K562 (cell line): ENCODE measurements around the gene SETD5. TPM values are rescaled to one million over a fixed set of nuclear protein-coding genes. Genes with fewer than 3 reads are reported as not detected.

ENCODE experiments used
- ARID1B ChIP-seq: fragments of 450-650 bp; IDR thresholded peaks from 2 replicates; pipeline ENCODE4 v1.6.1; 2016; ENCODE audit warnings: antibody characterized with exemption, mild to moderate bottlenecking, inconsistent platforms
- HDAC6 ChIP-seq: IDR thresholded peaks from 2 replicates; pipeline ENCODE4 v1.6.1; 2012; ENCODE audit warnings: low read depth, mild to moderate bottlenecking, control low read depth, inconsistent platforms, low read length, moderate library complexity
- MYNN ChIP-seq, 2 experiments: sonication (generic); formaldehyde crosslinking in 1 of 2; IDR thresholded peaks; 2 replicates each; pipeline versions ENCODE4 v1.5.0 to v1.6.1; 2016 to 2020; ENCODE audit warnings: antibody characterized with exemption in 1 of 2, missing genetic modification reagents in 1 of 2
- NCOA6 ChIP-seq: fragments of 450-650 bp; IDR thresholded peaks from 2 replicates; pipeline ENCODE4 v1.6.1; 2017; ENCODE audit warnings: mild to moderate bottlenecking
- NFE2 ChIP-seq: IDR thresholded peaks from 2 replicates; pipeline ENCODE4 v1.6.1; 2014; ENCODE audit warnings: antibody characterized with exemption, low read depth
- PHTF2 ChIP-seq: fragments of 250-450 bp; sonication (Bioruptor Pico); IDR thresholded peaks from 2 replicates; pipeline ENCODE4 v1.5.0; 2021; ENCODE audit warnings: mild to moderate bottlenecking
- RFX1 ChIP-seq: fragments of 450-650 bp; IDR thresholded peaks from 2 replicates; pipeline ENCODE4 v1.6.1; 2016; ENCODE audit warnings: mild to moderate bottlenecking, moderate library complexity
- SETDB1 ChIP-seq: IDR thresholded peaks from one replicate; pipeline ENCODE4 v1.6.1; 2012; ENCODE audit warnings: low read length, control low read depth, inconsistent platforms
- TOE1 ChIP-seq, 2 experiments: fragments of 450-650 bp in 1 of 2; sonication (generic) in 1 of 2; formaldehyde crosslinking in 1 of 2; IDR thresholded peaks; 2 replicates each; pipeline versions ENCODE4 v1.7.1 to v1.8.0; 2016 to 2022; ENCODE audit warnings: borderline replicate concordance in 2 of 2, mild to moderate bottlenecking in 2 of 2, antibody characterized with exemption in 1 of 2, inconsistent platforms in 1 of 2, low read depth in 1 of 2, missing genetic modification reagents in 1 of 2, moderate library complexity in 1 of 2
- ZNF212 ChIP-seq: fragments of 450-650 bp; formaldehyde crosslinking; IDR thresholded peaks from 2 replicates; pipeline ENCODE4 v1.4.0; 2020; ENCODE audit warnings: mild to moderate bottlenecking
- ZNF584 ChIP-seq: fragments of 200-800 bp; sonication (Bioruptor generic); IDR thresholded peaks from 2 replicates; pipeline ENCODE4 v1.6.1; 2016; ENCODE audit warnings: low read depth, mild to moderate bottlenecking, missing genetic modification characterization, missing compliant biosample characterization
- ZSCAN29 ChIP-seq: fragments of 450-650 bp; IDR thresholded peaks from 2 replicates; pipeline ENCODE4 v1.6.1; 2017
- ZSCAN32 ChIP-seq: fragments of 450-650 bp; formaldehyde crosslinking; IDR thresholded peaks from 2 replicates; pipeline ENCODE4 v1.4.0; 2020; ENCODE audit warnings: mild to moderate bottlenecking, moderate library complexity
- polyA plus RNA-seq, 8 experiments: library from polyadenylated mRNA; depleted of rRNA in 4 of 8; stranded (reverse) in 5 of 8; unstranded in 3 of 8; fragments of >200 nt; fragmentation: Nextera tagmentation in 2 of 8; fragmentation: Illumina TruSeq in 1 of 8; extraction: Ambion mirVana in 2 of 8; extraction: Trizol in 1 of 8; gene quantifications; 2 replicates each; pipeline versions ENCODE4 v1.2.1 to v1.2.3, GENCODE V29; 2011 to 2014; ENCODE audit warnings: inconsistent platforms in 1 of 8, missing spikeins in 1 of 8
- total RNA-seq, 7 experiments: library from RNA; depleted of rRNA in 6 of 7; stranded (reverse); fragments of >200 nt in 6 of 7; fragmentation: Illumina TruSeq in 2 of 7; extraction: Trizol in 2 of 7; gene quantifications; 2 replicates each; pipeline versions ENCODE4 v1.2.1 to v1.2.3, GENCODE V29; 2011 to 2021; ENCODE audit warnings: low replicate concordance in 1 of 7
- TF ChIP-seq, protein P1 (sequence below), 3 experiments: IDR thresholded peaks in 2 of 3; conservative IDR thresholded peaks in 1 of 3; 2 replicates each; pipeline ENCODE4 v1.5.1; 2011 to 2012; ENCODE audit warnings: low read length in 3 of 3, mild to moderate bottlenecking in 3 of 3, control low read depth in 2 of 3, improper control_type of control experiment in 1 of 3, inconsistent platforms in 1 of 3, low read depth in 1 of 3, mixed read lengths in 1 of 3, moderate library complexity in 1 of 3; ENCODE audit not compliant: insufficient read depth in 2 of 3
- TF ChIP-seq, protein P2 (sequence below), 2 experiments: fragments of 450-650 bp in 1 of 2; sonication (generic) in 1 of 2; formaldehyde crosslinking in 1 of 2; IDR thresholded peaks; 2 replicates each; pipeline versions ENCODE4 v1.7.1 to v1.9.0; 2016 to 2022; ENCODE audit warnings: inconsistent platforms in 1 of 2, mild to moderate bottlenecking in 1 of 2, missing genetic modification reagents in 1 of 2

Gene SETD5
- total and polyA plus RNA-seq, 9 of the 15 experiments (the other 6 are each of a cell fraction or from before 2014, with no cell fraction given) = 20.8 to 135 (median 87.2) TPM

DNA sequence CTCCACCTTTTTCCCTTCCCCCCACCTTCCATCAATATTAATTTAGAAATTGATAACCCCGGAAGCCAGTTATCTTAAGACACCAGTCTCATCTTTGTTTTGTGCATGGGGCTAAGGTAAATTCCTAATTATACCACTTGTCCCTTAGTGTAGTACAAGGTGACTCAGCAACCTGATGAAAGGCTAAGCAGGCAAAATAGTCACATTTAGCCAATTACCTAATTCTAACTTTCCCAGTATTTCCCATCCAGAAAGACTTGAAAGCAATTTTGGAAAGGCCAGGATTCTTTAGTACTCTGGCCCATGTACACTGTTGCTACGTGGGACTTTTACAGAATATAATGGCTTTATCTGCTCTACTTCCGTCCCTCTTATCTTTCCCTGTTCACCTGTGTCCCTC, 72.6 kb downstream of the SETD5 start (continued):
- TF ChIP-seq, protein P1, sequence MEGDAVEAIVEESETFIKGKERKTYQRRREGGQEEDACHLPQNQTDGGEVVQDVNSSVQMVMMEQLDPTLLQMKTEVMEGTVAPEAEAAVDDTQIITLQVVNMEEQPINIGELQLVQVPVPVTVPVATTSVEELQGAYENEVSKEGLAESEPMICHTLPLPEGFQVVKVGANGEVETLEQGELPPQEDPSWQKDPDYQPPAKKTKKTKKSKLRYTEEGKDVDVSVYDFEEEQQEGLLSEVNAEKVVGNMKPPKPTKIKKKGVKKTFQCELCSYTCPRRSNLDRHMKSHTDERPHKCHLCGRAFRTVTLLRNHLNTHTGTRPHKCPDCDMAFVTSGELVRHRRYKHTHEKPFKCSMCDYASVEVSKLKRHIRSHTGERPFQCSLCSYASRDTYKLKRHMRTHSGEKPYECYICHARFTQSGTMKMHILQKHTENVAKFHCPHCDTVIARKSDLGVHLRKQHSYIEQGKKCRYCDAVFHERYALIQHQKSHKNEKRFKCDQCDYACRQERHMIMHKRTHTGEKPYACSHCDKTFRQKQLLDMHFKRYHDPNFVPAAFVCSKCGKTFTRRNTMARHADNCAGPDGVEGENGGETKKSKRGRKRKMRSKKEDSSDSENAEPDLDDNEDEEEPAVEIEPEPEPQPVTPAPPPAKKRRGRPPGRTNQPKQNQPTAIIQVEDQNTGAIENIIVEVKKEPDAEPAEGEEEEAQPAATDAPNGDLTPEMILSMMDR (IDR thresholded peaks at IDR 0.05 in 2 of 3, conservative IDR thresholded peaks at IDR 0.05 in 1 of 3; ENCODE audit: insufficient read depth in 2 of 3, low read depth in 1 of 3, low read length in 3 of 3) = no peak
- no peak for TF ChIP-seq PHTF2 (CRISPR knock-in tag)
- TF ChIP-seq, protein P2, sequence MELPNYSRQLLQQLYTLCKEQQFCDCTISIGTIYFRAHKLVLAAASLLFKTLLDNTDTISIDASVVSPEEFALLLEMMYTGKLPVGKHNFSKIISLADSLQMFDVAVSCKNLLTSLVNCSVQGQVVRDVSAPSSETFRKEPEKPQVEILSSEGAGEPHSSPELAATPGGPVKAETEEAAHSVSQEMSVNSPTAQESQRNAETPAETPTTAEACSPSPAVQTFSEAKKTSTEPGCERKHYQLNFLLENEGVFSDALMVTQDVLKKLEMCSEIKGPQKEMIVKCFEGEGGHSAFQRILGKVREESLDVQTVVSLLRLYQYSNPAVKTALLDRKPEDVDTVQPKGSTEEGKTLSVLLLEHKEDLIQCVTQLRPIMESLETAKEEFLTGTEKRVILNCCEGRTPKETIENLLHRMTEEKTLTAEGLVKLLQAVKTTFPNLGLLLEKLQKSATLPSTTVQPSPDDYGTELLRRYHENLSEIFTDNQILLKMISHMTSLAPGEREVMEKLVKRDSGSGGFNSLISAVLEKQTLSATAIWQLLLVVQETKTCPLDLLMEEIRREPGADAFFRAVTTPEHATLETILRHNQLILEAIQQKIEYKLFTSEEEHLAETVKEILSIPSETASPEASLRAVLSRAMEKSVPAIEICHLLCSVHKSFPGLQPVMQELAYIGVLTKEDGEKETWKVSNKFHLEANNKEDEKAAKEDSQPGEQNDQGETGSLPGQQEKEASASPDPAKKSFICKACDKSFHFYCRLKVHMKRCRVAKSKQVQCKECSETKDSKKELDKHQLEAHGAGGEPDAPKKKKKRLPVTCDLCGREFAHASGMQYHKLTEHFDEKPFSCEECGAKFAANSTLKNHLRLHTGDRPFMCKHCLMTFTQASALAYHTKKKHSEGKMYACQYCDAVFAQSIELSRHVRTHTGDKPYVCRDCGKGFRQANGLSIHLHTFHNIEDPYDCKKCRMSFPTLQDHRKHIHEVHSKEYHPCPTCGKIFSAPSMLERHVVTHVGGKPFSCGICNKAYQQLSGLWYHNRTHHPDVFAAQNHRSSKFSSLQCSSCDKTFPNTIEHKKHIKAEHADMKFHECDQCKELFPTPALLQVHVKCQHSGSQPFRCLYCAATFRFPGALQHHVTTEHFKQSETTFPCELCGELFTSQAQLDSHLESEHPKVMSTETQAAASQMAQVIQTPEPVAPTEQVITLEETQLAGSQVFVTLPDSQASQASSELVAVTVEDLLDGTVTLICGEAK (IDR thresholded peaks at IDR 0.05) = no peak
- TF ChIP-seq, protein P2 (CRISPR knock-in tag; IDR thresholded peaks at IDR 0.05) = no peak
- peak; percentile 65 for TF ChIP-seq NFE2
- TF ChIP-seq RFX1 = peak; percentile 6; the same call in 1 of the 2 replicates
- no peak for TF ChIP-seq ZNF212 (CRISPR knock-in tag)
- no peak for TF ChIP-seq ZSCAN29
- no peak for TF ChIP-seq HDAC6
- no peak for TF ChIP-seq TOE1 (IDR thresholded peaks at IDR 0.05; ENCODE audit: borderline replicate concordance)
- no peak for TF ChIP-seq TOE1 (CRISPR knock-in tag; IDR thresholded peaks at IDR 0.05; ENCODE audit: borderline replicate concordance, low read depth)
- no peak for TF ChIP-seq ZNF584
- no peak for TF ChIP-seq SETDB1
- TF ChIP-seq ZSCAN32 (CRISPR knock-in tag) = no peak
- peak; percentile 48; the same call in 1 of the 2 replicates for TF ChIP-seq MYNN (IDR thresholded peaks at IDR 0.05)
- no peak for TF ChIP-seq MYNN (CRISPR knock-in tag; IDR thresholded peaks at IDR 0.05)
- TF ChIP-seq NCOA6 = no peak
- TF ChIP-seq ARID1B = peak; percentile 61; the same call in 1 of the 2 replicates
